ENCODE data around the gene PDGFB. TPM values are rescaled to one million over a fixed set of nuclear protein-coding genes. Genes with fewer than 3 reads are reported as not detected.

The PDGFB gene
- total and polyA plus RNA-seq, 9 of the 15 experiments (the other 6 are each of a cell fraction or from before 2014, with no cell fraction given): 0.07 to 4.0 (median 0.48) TPM; not detected in 1

- peak; percentile 42; the same call in 1 of the 3 replicates for ATAC-seq
- Histone ChIP-seq H3K27me3 (ENCODE audit: control insufficient read depth in 2 of 2, insufficient read depth in 2 of 2, low read length in 2 of 2) (no peaks in the 10 kb centered on the region), H3K79me2 (ENCODE audit: control insufficient read depth, insufficient read depth, low read length) (no peaks in the 10 kb centered on the region), H4K20me1 (replicated peaks; ENCODE audit: control insufficient read depth, insufficient read depth, low read length) (peaks cover 4% of the 10 kb centered on the region; the same call in 1 of the 2 replicates), H3K27ac (ENCODE audit: extremely low read depth, low read depth, low read length) (no peak overlapping the region), H3K9me3 (replicated peaks; ENCODE audit: control insufficient read depth, insufficient read depth, low read depth, low read length) (no peaks in the 10 kb centered on the region), H3K4me3 (no peak overlapping the region), H3K4me2 (ENCODE audit: insufficient read depth, low read length) (no peak overlapping the region), H3K9me1 (ENCODE audit: control insufficient read depth, insufficient read depth, low read length) (no peaks in the 10 kb centered on the region), H3K4me1 (replicated peaks in 1 of 2; ENCODE audit: control insufficient read depth in 2 of 2, insufficient read depth in 2 of 2, low read length in 2 of 2) (peaks cover 16 to 57% of the 10 kb centered on the region in 2 experiments; a peak in 4 of 5 replicates), H2AFZ (ENCODE audit: low read depth, low read length) (no peak overlapping the region), H3K36me3 (ENCODE audit: control insufficient read depth, insufficient read depth, low read length) (no peaks in the 10 kb centered on the region), H3K9ac (ENCODE audit: insufficient read depth in 1 of 2, low read depth in 2 of 2, low read length in 2 of 2) (peak overlapping the region in 1 of 2 experiments; percentile 26; a peak in 1 of 4 replicates)
- BruUV-seq (replicated peaks): no TSS peak
- no peak for FAIRE-seq
- intact Hi-C loops (cut with micrococcal nuclease) (no loop called here), in situ Hi-C loops (cut with MboI) (no loop called here)
- POLR2A ChIA-PET: no interaction called here
- DNase-seq (ENCODE audit: extremely low read depth in 1 of 4, low spot score in 3 of 4): no peak
- CTCF ChIA-PET (ENCODE audit: low intra/inter-chr PET ratio): no interaction called here
- WGBS (ENCODE audit: insufficient coverage, low coverage, missing lambda C conversion rate): 49% methylated on average over 10 of the region's 10 CpGs
- TF ChIP-seq ZBTB33 (CRISPR knock-in tag; IDR thresholded peaks at IDR 0.05) (peak; percentile 95), ETV6 (IDR thresholded peaks at IDR 0.05; ENCODE audit: borderline replicate concordance in 1 of 2, low read depth in 2 of 2, low read length in 1 of 2) (no peak), ETV6 (CRISPR knock-in tag; IDR thresholded peaks at IDR 0.05; ENCODE audit: borderline replicate concordance) (no peak), PKNOX1 (IDR thresholded peaks at IDR 0.05) (0 out of 2 replicates have a peak, but pooled peaks have one; percentile 17), CTCF (IDR thresholded peaks at IDR 0.05 in 2 of 3, conservative IDR thresholded peaks at IDR 0.05 in 1 of 3; ENCODE audit: insufficient read depth in 2 of 3, low read depth in 1 of 3, low read length in 3 of 3) (0 out of 6 replicates have a peak, but pooled peaks of 1 of the 3 experiments have one; percentile 9), HLTF (IDR thresholded peaks at IDR 0.05) (no peak)
Observed at GRCh38 chr22:39234472-39234787, 10.4 kb downstream of the PDGFB start.

Data from K562 (cell line).